ENCODE results near the gene CRHR2.

- TF ChIP-seq CTCF (conservative IDR thresholded peaks at IDR 0.05; ENCODE audit: low read depth, low read length) (no peak), BHLHE40 (IDR thresholded peaks at IDR 0.05; ENCODE audit: low read depth, low read length) (no peak), MAFK (IDR thresholded peaks at IDR 0.05; ENCODE audit: low read depth, low read length) (no peak), POLR2A (IDR thresholded peaks at IDR 0.05; ENCODE audit: low read depth, low read length) (no peak), MXI1 (IDR thresholded peaks at IDR 0.05; ENCODE audit: borderline replicate concordance, low read depth, low read length) (no peak), CHD1 (IDR thresholded peaks at IDR 0.05; ENCODE audit: low read depth, low read length) (no peak), MAZ (IDR thresholded peaks at IDR 0.05; ENCODE audit: borderline replicate concordance, low read depth, low read length) (no peak), USF2 (IDR thresholded peaks at IDR 0.05; ENCODE audit: low read depth, low read length) (no peak), RFX5 (IDR thresholded peaks at IDR 0.05; ENCODE audit: low read depth, low read length) (no peak), FOS (IDR thresholded peaks at IDR 0.05; ENCODE audit: low read depth, low read length) (no peak), CEBPB (IDR thresholded peaks at IDR 0.05; ENCODE audit: low read depth, low read length) (no peak), RAD21 (IDR thresholded peaks at IDR 0.05; ENCODE audit: low read length) (no peak), ELK1 (IDR thresholded peaks at IDR 0.05; ENCODE audit: borderline replicate concordance, low read depth, low read length) (no peak), NFE2L2 (IDR thresholded peaks at IDR 0.05; ENCODE audit: low read depth, low read length) (no peak)
Measured at GRCh38 chr7:30644286-30644955, 37.8 kb downstream of the CRHR2 start.
